ENCODE measurements around the gene TMEM132C.

TMEM132C gene

DNA sequence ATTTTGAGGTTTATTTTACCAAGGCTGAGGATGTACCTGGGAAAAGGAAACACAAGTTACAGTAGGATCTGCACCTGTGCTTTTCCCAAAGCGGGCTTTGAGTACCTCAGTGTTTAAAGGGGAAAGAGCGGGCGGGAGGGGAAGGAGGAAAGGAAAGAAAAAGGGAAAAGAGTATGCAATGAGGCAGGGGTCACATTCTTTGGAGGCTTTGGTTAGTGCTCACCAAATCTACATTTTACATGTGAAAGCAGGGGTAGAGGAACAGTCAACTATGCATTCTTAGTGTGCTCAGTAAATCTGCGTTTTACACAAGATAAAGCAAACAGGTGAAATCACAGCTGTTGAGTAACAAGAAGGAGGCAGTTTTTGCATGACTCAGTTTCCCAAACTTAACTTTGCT lies 242.2 kb downstream of the TMEM132C start:
- DNase-seq = no peak

DNA sequence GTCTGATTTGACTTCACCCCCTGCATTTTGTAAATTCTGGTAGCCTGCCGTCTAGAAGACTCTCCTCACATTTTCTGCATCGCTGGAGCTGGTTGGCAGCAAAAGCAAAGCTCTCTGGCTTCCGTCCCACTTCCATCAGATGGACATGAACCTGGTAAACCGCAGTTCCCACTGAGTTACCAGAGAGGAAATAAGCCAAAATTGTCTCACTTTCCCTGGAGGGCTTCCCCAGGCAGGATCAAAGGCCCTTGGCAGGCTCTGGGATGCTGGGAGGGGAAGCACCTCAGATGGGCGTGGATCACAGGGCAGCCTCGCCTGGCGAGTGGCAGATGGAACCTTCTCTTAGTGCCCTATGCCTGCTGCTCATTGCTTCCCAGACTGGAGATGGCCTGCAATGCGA lies 243.5 kb downstream of the TMEM132C start:
- no peak for DNase-seq

DNA sequence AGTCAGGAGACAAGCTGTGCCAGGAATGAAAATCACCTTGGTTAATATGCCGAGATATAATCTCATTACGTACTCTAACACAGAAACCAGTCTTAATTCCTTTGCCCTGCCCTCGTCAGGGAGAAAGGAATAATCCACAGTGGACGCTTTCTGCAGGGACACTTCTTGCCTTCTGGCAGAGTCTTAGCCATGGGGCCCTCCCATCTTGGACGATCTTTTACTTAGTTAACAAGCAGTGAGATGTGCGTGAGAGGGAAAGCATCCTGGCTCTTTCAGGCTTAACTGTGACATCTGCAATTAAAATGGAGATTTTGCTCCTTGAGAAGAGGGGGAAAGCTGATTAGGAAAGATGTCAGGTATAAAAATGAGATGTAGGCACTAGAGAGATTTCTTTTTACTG lies 246.4 kb downstream of the TMEM132C start:
- DNase-seq = no peak

DNA sequence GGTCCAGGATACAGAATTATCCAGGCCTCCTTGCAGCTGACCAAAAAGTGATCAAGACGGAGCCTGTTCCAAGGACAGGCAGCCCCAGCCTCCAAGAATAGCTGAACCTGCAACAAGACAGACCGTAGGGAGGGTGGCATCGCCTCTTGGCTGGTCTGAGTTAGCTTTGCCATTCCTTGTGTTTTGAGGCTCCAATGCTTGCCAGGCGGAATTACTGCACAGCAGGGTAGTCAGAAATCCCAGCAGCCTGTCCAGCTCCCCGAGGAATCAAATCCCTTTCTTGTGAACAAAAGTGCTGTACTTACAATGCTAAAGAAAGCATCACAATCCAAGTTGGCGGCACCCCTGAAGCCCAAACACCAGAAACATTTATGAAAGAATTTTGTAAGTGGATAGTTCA lies 246.9 kb downstream of the TMEM132C start:
- DNase-seq = no peak

DNA sequence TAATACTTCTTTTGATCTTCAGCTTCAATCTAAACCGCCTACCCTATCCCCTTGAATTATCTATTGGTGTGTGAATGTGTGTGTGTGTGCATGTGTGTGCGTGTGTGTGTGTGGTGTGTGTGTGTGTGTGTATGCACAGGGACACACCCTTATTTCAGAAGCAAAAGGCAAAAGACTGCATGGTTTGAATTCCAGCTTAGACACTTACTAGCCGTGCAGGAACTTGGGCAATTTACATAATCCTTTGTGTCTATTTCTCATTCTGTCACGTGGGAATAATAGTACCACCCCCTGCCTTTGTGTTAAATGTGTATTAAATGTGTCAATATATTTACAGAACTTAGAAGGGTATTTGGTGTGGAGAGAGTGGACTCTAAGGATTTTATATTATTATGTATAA lies 251.7 kb downstream of the TMEM132C start:
- DNase-seq = no peak

DNA sequence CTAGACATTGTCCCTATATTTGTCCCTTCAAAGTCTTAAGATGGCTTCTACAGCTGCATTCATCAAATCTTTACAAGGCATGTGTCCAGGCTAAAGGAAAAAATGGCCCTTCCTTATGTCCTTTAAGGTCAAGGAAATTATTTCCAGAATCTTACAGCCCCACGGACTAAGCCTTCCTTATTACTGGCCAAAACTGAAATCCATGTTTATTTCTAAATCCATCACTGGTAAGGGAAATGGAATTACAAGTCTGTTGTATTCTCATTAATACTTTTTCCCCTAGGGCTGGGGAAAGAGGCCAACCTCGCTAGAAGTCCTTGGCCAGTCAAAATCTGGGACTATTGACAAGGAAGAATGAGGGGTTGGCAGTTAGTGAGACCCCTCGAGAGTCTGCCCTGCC lies 252.5 kb downstream of the TMEM132C start:
- no peak for DNase-seq

DNA sequence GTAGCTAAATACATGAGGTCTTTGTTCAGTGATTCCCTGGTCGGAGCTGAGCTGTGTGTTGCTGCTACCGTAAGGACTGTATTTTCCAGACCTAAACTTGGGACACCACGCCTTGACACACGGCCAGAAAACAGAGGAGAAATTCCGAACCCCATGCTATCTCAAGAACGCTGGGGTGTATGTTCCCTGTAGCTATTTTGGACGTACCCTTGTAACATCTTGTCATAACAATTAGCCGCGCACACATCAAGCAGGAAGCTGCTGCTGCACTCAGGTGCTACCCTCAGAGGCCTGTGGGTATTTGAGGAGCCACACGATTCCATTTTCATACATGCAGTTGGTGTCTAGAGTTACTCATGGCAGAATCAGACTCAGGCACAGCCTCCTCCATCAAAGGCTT lies 255.0 kb downstream of the TMEM132C start:
- no peak for DNase-seq

DNA sequence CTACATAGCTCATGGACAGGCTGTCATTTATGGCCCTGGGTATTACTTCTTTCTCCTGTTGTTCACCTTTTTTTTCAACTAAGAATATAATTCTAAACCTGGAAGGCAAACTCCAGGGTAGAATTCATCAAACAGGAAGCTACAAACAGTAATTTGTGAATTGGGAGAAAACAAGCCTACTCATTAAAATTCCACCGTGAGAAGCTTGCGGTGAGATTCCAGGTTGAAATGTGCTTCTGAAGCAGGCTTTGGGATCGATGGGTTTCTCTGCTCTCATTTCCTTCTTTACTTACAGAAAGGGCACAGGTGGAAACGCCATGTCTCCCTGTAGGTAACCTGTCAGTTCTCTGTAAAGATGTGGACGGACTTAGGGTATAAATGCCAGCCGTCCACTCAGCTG lies 257.5 kb downstream of the TMEM132C start:
- no peak for DNase-seq

DNA sequence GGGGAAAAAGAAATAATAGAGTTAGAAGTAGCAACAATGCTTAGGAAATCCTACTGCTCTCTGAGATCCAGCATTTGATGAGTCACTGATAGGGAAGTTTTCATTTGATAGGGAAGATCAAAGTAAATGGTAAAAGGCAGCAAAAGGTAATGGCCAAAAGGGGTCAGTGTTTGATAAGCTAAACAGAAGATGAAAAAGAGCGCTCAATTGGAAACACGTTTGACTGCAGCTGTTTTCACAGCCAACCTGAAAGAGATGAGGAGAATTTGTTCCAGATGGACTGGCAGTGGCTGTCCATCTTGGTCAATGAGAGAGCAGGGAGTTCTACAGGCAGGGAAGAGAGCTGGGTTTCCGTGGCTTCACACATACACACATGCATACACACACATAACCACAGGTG lies 264.2 kb downstream of the TMEM132C start:
- DNase-seq = no peak

DNA sequence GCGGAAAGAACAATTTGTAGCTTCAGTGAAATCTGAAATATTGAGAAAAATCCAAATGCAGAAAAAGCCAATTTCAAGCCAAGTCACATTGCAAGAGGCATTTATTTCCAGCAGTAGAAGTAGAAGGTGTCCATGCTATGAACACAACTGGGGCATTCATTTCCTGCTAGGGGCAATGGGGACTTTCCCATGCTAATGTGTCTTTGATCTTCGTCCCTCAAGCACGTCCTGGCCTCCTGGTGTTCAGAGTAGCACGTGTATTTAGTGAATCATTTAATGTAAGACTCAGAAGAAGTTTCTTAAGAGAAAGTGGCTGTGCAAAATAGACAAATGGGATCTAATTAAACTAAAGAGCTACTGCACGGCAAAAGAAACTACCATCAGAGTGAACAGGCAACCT lies 267.9 kb downstream of the TMEM132C start:
- DNase-seq = no peak

DNA sequence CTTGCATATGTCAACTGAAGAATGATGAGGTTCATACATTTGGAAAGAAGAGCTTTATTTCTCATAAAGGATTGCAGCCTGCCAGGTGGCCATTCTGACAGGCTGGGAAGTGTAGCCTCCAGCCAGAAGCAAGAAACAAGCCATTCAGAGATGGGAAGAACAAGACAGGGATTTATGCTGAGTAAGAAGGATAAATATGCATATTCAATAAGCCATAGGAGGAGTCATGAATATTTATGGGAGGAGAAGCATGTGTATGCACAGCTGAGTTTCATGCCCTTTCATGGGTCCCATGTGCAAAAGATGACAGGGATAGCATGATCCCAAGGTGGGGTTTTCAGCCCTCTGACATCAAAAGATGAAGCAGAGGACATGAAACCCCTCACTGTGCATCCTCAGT lies 269.8 kb downstream of the TMEM132C start:
- DNase-seq = no peak

DNA sequence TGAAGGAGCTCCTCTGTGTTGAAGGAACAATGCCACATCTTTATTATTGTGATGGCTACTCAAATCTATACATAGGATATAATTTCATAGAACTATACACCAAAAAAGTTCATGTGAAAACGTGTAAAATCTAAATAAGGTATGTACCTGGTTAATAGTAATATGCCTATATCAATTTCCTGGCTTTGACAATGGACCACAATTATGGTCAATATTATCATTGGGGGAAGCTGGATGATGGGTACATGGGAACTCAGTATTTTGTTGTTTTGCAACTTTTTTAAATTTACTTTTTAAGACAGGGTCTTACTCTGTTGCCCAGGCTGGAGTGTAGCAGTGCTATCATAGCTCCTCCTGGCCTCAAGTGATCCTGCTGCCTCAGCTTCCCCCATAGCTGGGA lies 270.7 kb downstream of the TMEM132C start:
- DNase-seq = no peak

DNA sequence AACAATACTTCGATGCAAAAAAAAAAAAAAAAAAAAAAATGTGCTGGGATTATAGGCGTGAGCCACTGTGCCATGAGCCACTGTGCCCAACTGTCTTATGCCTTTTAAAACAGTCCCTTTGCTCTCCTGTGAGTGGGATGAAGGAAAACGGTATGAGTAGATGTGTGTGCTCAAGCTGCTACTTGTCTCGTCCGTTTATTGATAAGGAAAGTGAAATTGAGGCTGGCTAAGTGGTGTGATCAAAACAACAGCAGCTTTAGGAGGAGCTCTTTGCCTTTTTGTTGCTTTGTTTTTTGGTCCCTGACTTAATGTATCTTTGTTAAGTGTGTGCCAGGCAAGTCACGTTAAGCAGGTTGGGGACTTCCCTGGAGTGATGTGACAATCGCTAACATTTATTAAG lies 275.9 kb downstream of the TMEM132C start:
- DNase-seq = no peak

DNA sequence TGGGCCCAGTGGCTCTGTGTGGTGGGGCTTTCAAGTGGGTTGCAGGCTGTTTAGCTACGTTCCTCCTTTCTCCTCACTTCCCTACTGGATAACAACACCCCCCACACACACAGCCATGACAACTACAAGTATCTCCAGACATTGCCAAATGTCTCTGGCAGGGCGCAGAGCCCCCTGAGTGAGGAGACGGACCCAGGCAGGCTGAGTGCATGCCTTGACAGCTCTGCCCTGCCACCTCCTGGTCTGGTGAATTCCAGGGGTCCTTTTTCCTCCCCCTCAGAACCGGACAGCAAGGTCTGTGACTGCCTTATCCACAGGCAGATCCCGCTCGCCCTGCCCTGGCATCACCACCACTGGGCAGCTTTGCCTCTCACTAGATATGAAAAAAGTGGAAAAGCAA lies 276.5 kb downstream of the TMEM132C start:
- no peak for DNase-seq

DNA sequence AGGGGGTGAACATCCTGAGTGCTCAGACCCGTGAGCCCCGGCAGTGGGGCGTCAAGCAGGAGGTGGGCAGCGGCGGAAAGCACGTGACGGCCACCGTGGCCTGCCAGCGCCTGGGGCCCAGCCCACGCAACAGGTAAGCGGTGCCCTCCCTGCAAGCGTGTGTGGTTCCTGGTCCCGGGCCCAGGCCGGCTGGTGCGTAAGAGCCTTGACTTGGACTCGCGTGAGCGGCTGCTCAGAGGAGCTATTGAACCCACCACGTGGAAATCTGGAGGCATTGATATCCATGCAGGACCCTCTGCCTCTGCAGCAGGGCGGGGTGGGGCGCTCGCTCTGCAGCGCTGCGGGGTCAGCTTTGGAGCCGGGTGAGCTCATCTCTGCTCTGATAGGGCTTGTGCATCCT lies 277.0 kb downstream of the TMEM132C start:
- no peak for DNase-seq

DNA sequence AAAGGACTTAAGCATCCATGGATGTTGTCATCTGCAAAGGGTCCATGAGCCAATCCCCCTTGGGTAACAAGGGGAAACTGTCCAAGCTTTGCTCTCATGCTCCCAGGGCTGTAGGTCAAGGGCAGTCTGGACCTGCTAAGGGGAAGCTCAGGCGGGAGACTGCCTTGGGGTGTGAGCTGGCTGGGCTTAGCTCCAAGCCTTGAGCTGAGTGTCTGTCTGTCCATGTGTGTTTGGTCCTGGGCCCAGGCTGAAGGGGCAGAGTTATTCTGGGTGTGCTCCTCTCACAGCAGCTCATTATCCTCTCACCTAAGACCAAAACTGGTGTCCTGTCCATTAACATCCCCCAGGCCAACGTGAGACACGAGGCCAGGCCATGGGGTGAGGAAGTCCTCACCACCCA lies 282.0 kb downstream of the TMEM132C start:
- DNase-seq = no peak

DNA sequence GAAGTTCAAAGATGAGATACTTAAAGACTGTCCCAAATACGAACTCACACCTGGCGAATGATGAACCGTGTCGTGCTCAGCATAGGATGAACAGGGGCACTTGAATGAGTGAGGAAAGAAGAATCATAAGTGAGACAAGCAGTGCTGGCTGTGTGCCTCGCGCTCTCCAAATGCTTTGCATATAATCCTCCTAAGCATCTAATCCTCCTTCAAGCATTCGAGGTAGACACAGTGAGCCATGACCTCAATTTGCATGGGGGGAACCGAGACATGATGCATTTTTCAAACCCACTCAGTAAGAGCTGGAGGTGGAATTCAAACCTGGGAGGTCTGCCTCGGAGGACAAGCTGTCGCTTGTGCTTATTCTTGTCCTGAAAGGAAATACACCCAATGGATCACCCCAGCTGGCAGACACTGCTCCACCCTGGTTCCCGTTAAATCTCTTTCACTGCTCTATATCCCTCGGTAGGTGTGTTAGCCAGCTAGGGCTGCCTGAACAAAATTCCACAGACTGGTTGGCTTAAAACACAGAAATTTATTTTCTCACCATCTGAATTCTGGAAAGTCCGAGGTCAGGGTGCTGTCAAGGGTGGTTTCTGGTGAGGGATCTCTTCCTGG lies 282.7 kb downstream of the TMEM132C start:
- DNase-seq = no peak

DNA sequence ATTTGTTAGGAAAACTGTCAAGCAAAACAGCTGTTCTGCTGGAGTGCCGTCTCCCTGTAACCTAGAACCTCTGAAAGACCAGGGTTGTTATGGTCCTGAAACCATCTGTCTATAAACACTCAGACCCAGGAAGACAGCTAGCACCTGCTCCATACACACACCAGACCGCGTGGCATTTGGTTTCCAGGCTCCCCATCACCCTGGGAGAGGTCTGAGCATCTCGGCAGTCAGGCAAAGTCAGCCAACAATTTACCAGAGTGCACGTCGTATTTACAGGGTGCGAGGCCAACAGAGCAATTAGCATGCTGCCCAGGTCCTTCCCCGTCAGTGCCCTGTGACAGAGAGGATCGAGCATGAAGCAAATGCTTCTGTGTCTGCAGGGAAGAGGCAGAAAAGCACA lies 284.3 kb downstream of the TMEM132C start:
- no peak for DNase-seq

DNA sequence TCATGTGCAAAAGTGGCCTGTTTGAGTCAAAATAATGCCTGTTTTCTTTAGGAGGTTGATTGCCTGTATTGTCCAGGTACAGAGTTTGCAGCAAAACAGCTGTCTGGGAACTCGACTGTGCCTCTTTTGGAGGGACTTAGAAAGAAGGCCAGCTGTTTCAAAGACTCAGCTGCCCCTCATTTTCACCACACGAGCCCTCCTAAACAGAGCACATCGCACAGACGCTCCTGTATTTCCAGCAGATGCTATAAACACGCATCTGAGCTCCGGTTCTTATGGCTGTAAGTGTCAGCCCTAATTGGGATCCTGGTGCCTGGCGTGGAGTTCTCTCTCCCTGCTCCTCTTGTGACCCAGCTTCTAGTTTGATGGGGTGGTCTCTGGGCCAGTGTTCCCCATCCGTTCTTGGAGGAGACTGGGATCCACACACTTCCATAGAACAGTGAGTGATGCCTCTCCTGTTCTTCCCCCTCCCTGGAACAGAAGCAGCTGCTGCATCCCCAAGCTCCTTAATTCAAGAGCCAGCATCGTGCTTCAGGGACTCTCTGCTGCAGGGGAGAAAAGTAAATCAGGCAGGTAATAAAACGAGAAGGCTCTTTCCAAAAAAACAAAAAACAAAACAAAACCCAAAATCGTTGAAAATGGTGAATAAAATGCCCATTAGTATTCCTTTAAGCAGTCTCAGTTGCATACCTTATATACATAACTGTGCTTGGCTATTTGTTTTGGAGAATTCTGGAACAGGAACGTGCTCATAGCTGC lies 287.8 kb downstream of the TMEM132C start:
- no peak for DNase-seq

DNA sequence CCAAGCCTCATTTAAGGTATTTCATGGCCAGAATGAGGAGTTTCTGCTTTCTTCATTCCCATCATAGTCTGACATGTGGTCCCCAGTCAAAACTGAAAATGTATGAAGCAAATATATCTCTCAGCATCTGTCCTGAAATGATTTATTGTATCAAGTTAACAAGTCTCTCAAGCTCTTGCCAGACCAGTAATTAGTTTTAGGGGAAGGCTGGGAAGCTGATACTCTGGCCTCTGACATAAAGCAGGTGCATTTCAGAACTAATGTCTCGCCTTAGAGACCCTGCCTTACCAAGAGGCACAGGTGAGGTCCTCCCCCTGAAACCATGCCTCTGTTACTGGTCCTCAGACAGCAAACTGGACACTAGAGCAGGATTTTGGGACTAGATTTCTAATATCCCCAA lies 290.3 kb downstream of the TMEM132C start:
- no peak for DNase-seq

DNA sequence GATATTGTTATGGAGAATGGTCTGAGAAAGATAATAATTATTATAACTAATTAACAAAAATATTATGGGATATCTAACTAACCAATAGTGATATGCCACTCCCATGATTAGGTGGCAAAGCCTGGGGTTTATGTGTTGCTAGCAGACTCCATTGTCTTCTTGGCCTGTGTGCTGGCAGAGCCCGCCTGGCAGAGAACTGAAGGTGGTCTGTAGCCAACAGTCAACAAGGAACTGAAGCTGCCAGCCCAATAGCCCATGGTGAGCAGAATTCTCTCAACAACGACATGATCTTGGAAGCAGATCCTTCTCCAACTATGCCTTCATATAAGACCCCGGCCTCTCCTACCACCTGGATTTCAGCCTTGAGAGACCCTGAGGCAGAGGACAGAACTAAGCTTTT lies 298.0 kb downstream of the TMEM132C start:
- DNase-seq = no peak

DNA sequence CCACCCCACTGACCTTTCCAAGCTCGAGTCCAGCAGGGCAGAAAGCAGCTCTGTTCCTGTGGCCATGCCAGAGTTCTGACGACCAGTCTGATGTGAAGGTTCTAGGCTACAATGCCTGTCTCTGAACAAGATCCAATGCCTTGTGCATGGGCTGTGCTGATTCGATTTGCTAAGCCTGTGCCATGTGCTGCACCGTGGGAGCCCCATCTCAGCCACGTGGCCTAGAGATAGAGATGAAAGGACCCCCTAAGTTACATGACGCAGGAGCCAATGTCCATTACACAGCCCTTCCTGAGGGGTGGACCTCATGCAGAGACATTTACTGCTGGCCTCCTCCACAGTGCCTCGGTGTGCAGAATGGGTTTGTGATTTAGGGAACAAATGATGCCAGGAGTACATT lies 300.8 kb downstream of the TMEM132C start:
- no peak for DNase-seq

DNA sequence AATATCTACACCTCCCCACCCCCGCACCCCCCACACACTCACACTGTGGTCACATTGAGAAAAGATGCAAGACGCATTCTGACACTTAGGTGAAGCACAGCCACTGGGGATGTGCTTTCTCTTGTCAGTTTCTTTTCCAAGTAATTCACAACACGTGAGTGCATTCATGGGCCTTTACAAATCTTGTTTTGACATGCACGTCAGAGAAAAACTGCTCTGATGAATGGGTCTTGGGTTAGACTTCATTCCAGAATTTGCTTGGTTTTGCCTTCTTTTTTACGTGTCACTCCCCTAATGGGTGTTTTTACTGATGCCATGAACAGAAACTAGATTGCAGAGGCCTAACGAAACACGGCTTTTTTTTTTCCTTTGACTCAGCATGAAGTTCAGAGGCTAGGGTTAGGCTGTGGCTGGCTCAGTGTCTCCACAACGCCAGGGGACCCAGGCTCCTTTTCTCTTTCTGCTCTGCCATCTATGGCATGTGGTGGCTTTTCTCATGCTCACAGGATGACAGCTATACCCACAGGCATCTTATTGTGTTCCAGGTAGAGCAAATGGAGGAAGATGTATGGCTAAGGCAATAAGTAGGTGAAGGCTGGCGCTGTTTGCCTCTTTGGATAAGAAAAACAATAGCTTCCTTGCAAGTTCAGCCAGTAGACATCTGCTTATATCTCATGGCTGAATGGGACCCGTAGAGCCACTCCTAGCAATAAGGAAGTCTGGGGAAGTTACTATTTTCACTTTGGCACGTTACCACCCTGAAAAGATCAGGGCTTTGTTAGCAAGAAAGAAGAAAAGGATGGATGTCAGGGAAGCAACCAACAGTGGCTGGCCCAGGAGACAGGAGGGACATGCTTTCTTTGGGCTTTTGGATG lies 303.5 kb downstream of the TMEM132C start:
- DNase-seq = no peak

All from activated CD4-positive, CD25-positive, alpha-beta regulatory T cell treated with anti-CD3 and anti-CD28 coated beads, Interleukin-2, amount 50 U/mL, for 72 hours (primary cell).